HUDEP-2 (cell line): ENCODE data around the gene GREM2.

ENCODE experiments used
- DNase-seq, 76 experiments: peaks; one replicate each; lab custom pipeline; 2025; ENCODE audit not compliant: unreplicated experiment in 76 of 76; lab: John Stamatoyannopoulos, UW

GREM2 gene

GRCh38 chr1:240462766-240463395 lies 149.1 kb downstream of the GREM2 start:
- no peak for DNase-seq

GRCh38 chr1:240462277-240462676 lies 149.7 kb downstream of the GREM2 start:
- no peak for DNase-seq

GRCh38 chr1:240457203-240457602 lies 154.8 kb downstream of the GREM2 start:
- no peak for DNase-seq

- DNase-seq: peak in 2 of 76 experiments; percentile 2 to 5
Measured at GRCh38 chr1:240455228-240455821, 156.6 kb downstream of the GREM2 start.

- no peak for DNase-seq
Measured at GRCh38 chr1:240445369-240445768, 166.6 kb downstream of the GREM2 start.

GRCh38 chr1:240441669-240442068 lies 170.3 kb downstream of the GREM2 start:
- no peak for DNase-seq
